IMR-90 (cell line): ENCODE results near the gene CNTFR. TPM values are rescaled to one million over a fixed set of nuclear protein-coding genes. Genes with fewer than 3 reads are reported as not detected.

Source experiments
- ATAC-seq: fragments of 200-7000 bp; cut with Tn5 transposase; 2 replicates; pipeline ENCODE4 v1.9.1; 2020; ENCODE audit warnings: low read depth, mild to moderate bottlenecking, moderate library complexity
- BruUV-seq: library from RNA; stranded (reverse); fragments of 400-500 nt; replicated peaks from 2 replicates; lab custom pipeline; 2021; lab: Mats Ljungman, UMichigan
- CTCF ChIA-PET: fragments of 300-600 bp; formaldehyde crosslinking; extraction: SDS; loops from one replicate; lab custom pipeline; 2021; ENCODE audit warnings: antibody characterized with exemption; lab: Yijun Ruan, JAX
- POLR2A ChIA-PET: fragments of 300-600 bp; sonication (Branson Sonifier 250); formaldehyde crosslinking; loops from one replicate; lab custom pipeline; 2022; ENCODE audit warnings: antibody characterized with exemption; ENCODE audit not compliant: unreplicated experiment; lab: Charles Lee
- DNase-seq: peaks from one replicate; pipeline ENCODE4 v3.0.0; 2013
- H2AFZ ChIP-seq: replicated peaks from 2 replicates; pipeline ENCODE3; 2013; ENCODE audit warnings: low read length, mild to moderate bottlenecking; ENCODE audit not compliant: poor library complexity
- H2AK5ac ChIP-seq: 2 replicates; pipeline ENCODE4 v1.6.1; 2013; ENCODE audit warnings: low read depth, low read length, inconsistent platforms
- H2AK9ac ChIP-seq: replicated peaks from 2 replicates; pipeline ENCODE3; 2013; ENCODE audit warnings: mild to moderate bottlenecking, low read depth, low read length, moderate library complexity; ENCODE audit not compliant: poor library complexity
- H2BK120ac ChIP-seq: 2 replicates; pipeline ENCODE4 v1.6.1; 2013; ENCODE audit warnings: low read depth, low read length, inconsistent platforms
- H2BK15ac ChIP-seq: 3 replicates; pipeline ENCODE4 v1.6.1; 2013; ENCODE audit warnings: low read depth, low read length, inconsistent platforms
- H2BK20ac ChIP-seq: 2 replicates; pipeline ENCODE4 v1.6.1; 2013; ENCODE audit warnings: low read depth, mild to moderate bottlenecking, inconsistent platforms, low read length, moderate library complexity
- H2BK5ac ChIP-seq: 2 replicates; pipeline ENCODE4 v1.6.1; 2013; ENCODE audit warnings: mild to moderate bottlenecking, low read depth, low read length, inconsistent platforms; ENCODE audit not compliant: poor library complexity, severe bottlenecking
- H3K14ac ChIP-seq: replicated peaks from 2 replicates; pipeline ENCODE4 v1.6.1; 2013; ENCODE audit warnings: low read depth, low read length, inconsistent platforms
- H3K18ac ChIP-seq: 2 replicates; pipeline ENCODE4 v1.6.1; 2013; ENCODE audit warnings: low read depth, low read length, control low read depth
- H3K23ac ChIP-seq: 2 replicates; pipeline ENCODE4 v1.6.1; 2013; ENCODE audit warnings: low read depth, low read length, inconsistent platforms
- H3K27ac ChIP-seq: 2 replicates; pipeline ENCODE4 v1.5.1; 2013; ENCODE audit warnings: mild to moderate bottlenecking, control low read depth, low read length; ENCODE audit not compliant: insufficient read depth
- H3K27me3 ChIP-seq: 2 replicates; pipeline ENCODE4 v1.6.1; 2013; ENCODE audit warnings: low read length; ENCODE audit not compliant: control insufficient read depth, insufficient read depth
- H3K36me3 ChIP-seq: 2 replicates; pipeline ENCODE4 v1.6.1; 2013; ENCODE audit warnings: low read length, mixed read lengths; ENCODE audit not compliant: control insufficient read depth, insufficient read depth
- H3K4ac ChIP-seq: 2 replicates; pipeline ENCODE4 v1.6.1; 2013; ENCODE audit warnings: low read depth, low read length, inconsistent platforms
- H3K4me1 ChIP-seq: 2 replicates; pipeline ENCODE4 v1.6.1; 2013; ENCODE audit warnings: low read length, mixed read lengths; ENCODE audit not compliant: control insufficient read depth, insufficient read depth
- H3K4me2 ChIP-seq: 2 replicates; pipeline ENCODE4 v1.6.1; 2013; ENCODE audit warnings: low read depth, mild to moderate bottlenecking, control low read depth, low read length, moderate library complexity
- H3K4me3 ChIP-seq: 2 replicates; pipeline ENCODE4 v1.5.1; 2013; ENCODE audit warnings: low read depth, mild to moderate bottlenecking, control low read depth, low read length, moderate library complexity; ENCODE audit not compliant: insufficient read depth
- H3K56ac ChIP-seq: 2 replicates; pipeline ENCODE4 v1.6.1; 2013; ENCODE audit warnings: low read length, inconsistent platforms; ENCODE audit not compliant: insufficient read depth; ENCODE audit errors: extremely low read depth
- H3K79me1 ChIP-seq, 2 experiments: 2 replicates each; pipeline ENCODE4 v1.6.1; 2013; ENCODE audit warnings: low read length in 2 of 2, inconsistent platforms in 1 of 2, low read depth in 1 of 2
- H3K9ac ChIP-seq: 2 replicates; pipeline ENCODE4 v1.6.1; 2013; ENCODE audit warnings: low read depth, low read length, control low read depth
- H3K9me1 ChIP-seq: 2 replicates; pipeline ENCODE4 v1.6.1; 2013; ENCODE audit warnings: low read length, inconsistent platforms; ENCODE audit not compliant: insufficient read depth
- H3K9me3 ChIP-seq: 2 replicates; pipeline ENCODE4 v1.6.1; 2013; ENCODE audit warnings: low read length; ENCODE audit not compliant: control insufficient read depth, insufficient read depth
- H4K20me1 ChIP-seq: 2 replicates; pipeline ENCODE4 v1.6.1; 2013; ENCODE audit warnings: low read length, inconsistent platforms; ENCODE audit not compliant: insufficient read depth
- H4K5ac ChIP-seq: 2 replicates; pipeline ENCODE4 v1.6.1; 2013; ENCODE audit warnings: mild to moderate bottlenecking, low read depth, low read length, control low read depth
- H4K8ac ChIP-seq, 2 experiments: 2 replicates each; pipeline ENCODE4 v1.6.1; 2013; ENCODE audit warnings: low read depth in 2 of 2, low read length in 2 of 2, control low read depth in 1 of 2, inconsistent platforms in 1 of 2
- H4K91ac ChIP-seq: 2 replicates; pipeline ENCODE4 v1.6.1; 2013; ENCODE audit warnings: low read depth, low read length, inconsistent platforms; ENCODE audit not compliant: insufficient read depth
- BHLHE40 ChIP-seq: fragments of 150-350 bp; IDR thresholded peaks from 2 replicates; pipeline ENCODE4 v1.6.1; 2016; ENCODE audit warnings: mild to moderate bottlenecking, low read depth, low read length
- CEBPB ChIP-seq: IDR thresholded peaks from 2 replicates; pipeline ENCODE4 v1.6.1; 2012; ENCODE audit warnings: low read depth, low read length, improper control_type of control experiment
- CHD1 ChIP-seq: IDR thresholded peaks from 2 replicates; pipeline ENCODE4 v1.6.1; 2012; ENCODE audit warnings: low read depth, low read length, improper control_type of control experiment
- CTCF ChIP-seq: conservative IDR thresholded peaks from 2 replicates; pipeline ENCODE4 v1.5.1; 2012; ENCODE audit warnings: mild to moderate bottlenecking, low read depth, low read length, improper control_type of control experiment
- ELK1 ChIP-seq: fragments of 150-350 bp; IDR thresholded peaks from 2 replicates; pipeline ENCODE4 v1.6.1; 2016; ENCODE audit warnings: low read depth, mild to moderate bottlenecking, low read length, moderate library complexity, borderline replicate concordance
- FOS ChIP-seq: fragments of 150-350 bp; IDR thresholded peaks from 2 replicates; pipeline ENCODE4 v1.6.1; 2016; ENCODE audit warnings: low read depth, low read length
- MAZ ChIP-seq: IDR thresholded peaks from 2 replicates; pipeline ENCODE4 v1.6.1; 2012; ENCODE audit warnings: low read depth, mild to moderate bottlenecking, low read length, improper control_type of control experiment, moderate library complexity, borderline replicate concordance
- MXI1 ChIP-seq: IDR thresholded peaks from 2 replicates; pipeline ENCODE4 v1.6.1; 2012; ENCODE audit warnings: low read depth, mild to moderate bottlenecking, low read length, moderate library complexity, borderline replicate concordance
- NFE2L2 ChIP-seq: fragments of 150-350 bp; IDR thresholded peaks from 2 replicates; pipeline ENCODE4 v1.6.1; 2016; ENCODE audit warnings: low read depth, mild to moderate bottlenecking, low read length
- POLR2A ChIP-seq: IDR thresholded peaks from 2 replicates; pipeline ENCODE4 v1.6.1; 2012; ENCODE audit warnings: mild to moderate bottlenecking, low read depth, low read length
- RAD21 ChIP-seq: IDR thresholded peaks from 2 replicates; pipeline ENCODE4 v1.6.1; 2012; ENCODE audit warnings: low read length, improper control_type of control experiment
- RFX5 ChIP-seq: IDR thresholded peaks from 2 replicates; pipeline ENCODE4 v1.8.0; 2012; ENCODE audit warnings: low read depth, mild to moderate bottlenecking, low read length, moderate library complexity
- WGBS, 2 experiments: methylation state at CpG; one replicate each; pipeline versions ENCODE4 v1.1.5 to v1.1.7; 2013; ENCODE audit warnings: missing lambda C conversion rate in 2 of 2; ENCODE audit not compliant: insufficient read length in 1 of 2; ENCODE audit errors: extremely low coverage in 2 of 2; 5-methylcytosine and 5-hydroxymethylcytosine counted together
- dilution Hi-C: fragments of 300-500 bp; cut with HindIII; formaldehyde crosslinking; loops from one replicate; pipeline ENCODE4 v1.14.3; 2018; ENCODE audit warnings: low sequenced_read_pairs; ENCODE audit not compliant: unreplicated experiment
- in situ Hi-C: fragments of 300-500 bp; cut with MboI; formaldehyde crosslinking; loops from 3 replicates; pipeline ENCODE4 v1.14.3; 2019; ENCODE audit warnings: low sequenced_read_pairs, inconsistent platforms, mixed read lengths
- intact Hi-C: fragments of 100-400 bp; cut with micrococcal nuclease; formaldehyde crosslinking; loops from 2 replicates; pipeline ENCODE4 v1.10.0; 2022
- polyA plus RNA-seq, 3 experiments: library from polyadenylated mRNA; depleted of rRNA; stranded (reverse); fragments of >200 nt; gene quantifications; 2 replicates each; pipeline ENCODE4 v1.2.3, GENCODE V29; 2012; ENCODE audit warnings: low replicate concordance in 1 of 3
- total RNA-seq: library from RNA; depleted of rRNA; stranded (reverse); fragments of >200 nt; gene quantifications from 2 replicates; pipeline ENCODE4 v1.2.3, GENCODE V29; 2012

Gene CNTFR
- total and polyA plus RNA-seq, 2 of the 4 experiments (the other 2 are of a cell fraction): not detected

GRCh38 chr9:34625186-34625486, 35.6 kb upstream of the CNTFR start (continued):
- no peak for TF ChIP-seq ELK1

- ATAC-seq (no peak), DNase-seq (no peak)
- H3K4ac ChIP-seq: no peak overlapping the region
- no peaks in the 10 kb centered on the region for H3K9me3 ChIP-seq
- ChIA-PET CTCF (no interaction called here), POLR2A (no interaction called here)
- no peak overlapping the region for H2AK5ac ChIP-seq
- no peak overlapping the region for H3K27ac ChIP-seq
- no peak overlapping the region for H3K23ac ChIP-seq
- no peak overlapping the region for H3K14ac ChIP-seq
- no peak overlapping the region for H4K8ac ChIP-seq
- no TSS peak for BruUV-seq
- H3K4me3 ChIP-seq: no peak overlapping the region
- no peak overlapping the region for H2AK9ac ChIP-seq
- H3K18ac ChIP-seq: no peak overlapping the region
- H2AFZ ChIP-seq: no peak overlapping the region
- H2BK20ac ChIP-seq: no peak overlapping the region
- H3K56ac ChIP-seq: no peak overlapping the region
- H2BK15ac ChIP-seq: no peak overlapping the region
- no peak overlapping the region for H2BK120ac ChIP-seq
- intact Hi-C loops (no loop called here), in situ Hi-C loops (no loop called here), dilution Hi-C loops (no loop called here)
- no peak overlapping the region for H4K91ac ChIP-seq
- peaks cover 12% of the 10 kb centered on the region for H3K9me1 ChIP-seq
- H2BK5ac ChIP-seq: no peak overlapping the region
- peaks cover 3% of the 10 kb centered on the region; the same call in 1 of the 2 replicates for H3K4me1 ChIP-seq
- TF ChIP-seq BHLHE40 (no peak), CEBPB (no peak), NFE2L2 (no peak), CHD1 (no peak), MXI1 (no peak), FOS (no peak), RFX5 (no peak), POLR2A (no peak), ELK1 (no peak), MAZ (no peak), RAD21 (no peak), CTCF (no peak)
- no peaks in the 10 kb centered on the region; the same call in 1 of the 2 replicates for H4K20me1 ChIP-seq
- H3K27me3 ChIP-seq: peaks cover 68% of the 10 kb centered on the region
- H3K4me2 ChIP-seq: no peak overlapping the region
- H3K36me3 ChIP-seq: no peaks in the 10 kb centered on the region
- H4K5ac ChIP-seq: no peak overlapping the region
- peaks cover 4 to 6% of the 10 kb centered on the region in 2 experiments; a peak in 3 of 4 replicates for H3K79me1 ChIP-seq
- 8% methylated on average over 15 of the region's 39 CpGs; no CpG with 5 or more reads in 1 of the 2 experiments for WGBS, 2 experiments
- H3K9ac ChIP-seq: no peak overlapping the region
These were observed 35.1 kb upstream of the CNTFR start for GRCh38 chr9:34624475-34625185.
